IPS-20b (cell line): ENCODE measurements around the gene TSPO.
A peak's percentile ranks its signal among the peaks of the same experiment; 100 is the strongest.

Experiments used
- H3K27ac ChIP-seq: one replicate; pipeline ENCODE4 v1.5.1; 2013; ENCODE audit warnings: low read length
- H3K27me3 ChIP-seq: 2 replicates; pipeline ENCODE4 v1.6.1; 2013; ENCODE audit warnings: mild to moderate bottlenecking, low read length, inconsistent platforms; ENCODE audit not compliant: insufficient read depth
- H3K36me3 ChIP-seq: 2 replicates; pipeline ENCODE4 v1.6.1; 2013; ENCODE audit warnings: low read depth, mild to moderate bottlenecking, inconsistent platforms, low read length, moderate library complexity; ENCODE audit not compliant: insufficient read depth
- H3K4me1 ChIP-seq: 2 replicates; pipeline ENCODE4 v1.6.1; 2013; ENCODE audit warnings: mild to moderate bottlenecking, control low read depth, inconsistent platforms, low read length, moderate library complexity; ENCODE audit not compliant: insufficient read depth
- H3K4me3 ChIP-seq: 2 replicates; pipeline ENCODE4 v1.5.1; 2013; ENCODE audit warnings: mild to moderate bottlenecking, low read length, inconsistent platforms
- H3K9ac ChIP-seq: 2 replicates; pipeline ENCODE4 v1.6.1; 2013; ENCODE audit warnings: low read depth, mild to moderate bottlenecking, inconsistent platforms, low read length, moderate library complexity
- H3K9me3 ChIP-seq: 2 replicates; pipeline ENCODE4 v1.6.1; 2013; ENCODE audit warnings: mild to moderate bottlenecking, low read depth, low read length, inconsistent platforms; ENCODE audit not compliant: insufficient read depth

The TSPO gene

DNA sequence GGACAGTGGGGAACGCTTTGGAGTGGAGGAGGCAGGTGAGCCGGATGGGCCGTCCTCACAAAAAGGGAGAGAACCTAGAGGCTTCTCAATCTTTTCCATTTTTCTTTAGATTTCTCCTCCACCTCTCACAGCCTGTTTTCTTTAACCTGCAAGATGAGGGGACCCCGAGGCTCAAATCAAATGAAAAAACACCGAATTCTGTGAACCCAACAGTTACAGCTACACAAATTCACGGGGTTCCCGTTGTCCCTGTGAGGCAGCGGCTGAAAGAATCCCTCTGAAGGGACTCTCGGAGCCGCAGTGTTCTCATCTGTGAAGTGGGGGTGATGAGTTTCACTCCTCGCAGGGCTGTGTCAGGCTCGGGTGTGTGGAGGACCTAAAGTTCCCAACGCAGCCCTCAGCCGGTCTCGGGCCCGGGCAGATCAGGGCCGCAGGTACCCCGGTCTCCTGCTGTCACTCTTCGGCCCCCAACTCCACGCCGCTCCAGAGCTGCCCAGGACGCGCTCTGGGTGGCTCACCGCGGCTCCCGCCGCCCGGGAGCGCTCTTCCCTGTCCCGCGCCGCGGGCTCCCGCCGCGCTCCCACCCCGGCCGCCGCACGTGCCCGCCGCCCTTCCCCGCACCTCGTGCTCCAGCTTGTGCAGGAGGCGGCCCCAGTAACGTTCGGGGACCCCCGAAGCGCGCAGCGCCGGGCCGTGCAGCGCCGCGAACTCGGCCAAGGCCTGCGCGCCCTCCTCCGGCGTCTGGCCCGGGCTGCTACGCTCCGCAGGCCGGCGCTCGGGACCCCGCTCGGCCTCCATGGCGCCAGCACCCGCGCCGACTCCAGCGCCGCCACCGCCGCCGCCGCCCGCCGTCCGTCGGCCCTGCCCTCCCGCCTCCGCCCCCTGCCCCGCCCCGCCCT lies 35.2 kb downstream of the TSPO start, which contains the start of gene TTLL12:
TSS of gene TTLL12 (minus strand) at position 863 of the 899 bp plus-strand sequence. CDS start at position 798, 65 bp downstream.
- H3K9ac ChIP-seq = peak within 1 kb of the TSS; percentile 94
- peak within 1 kb of the TSS; percentile 97 for H3K4me3 ChIP-seq
- peaks cover 6% of the 10 kb centered on the region for H3K4me1 ChIP-seq
- H3K27me3 ChIP-seq = no peaks in the 10 kb centered on the region
- H3K27ac ChIP-seq = no peak within 1 kb of the TSS
- H3K36me3 ChIP-seq = peaks cover 24% of the 10 kb centered on the region; the same call in 1 of the 2 replicates
- no peaks in the 10 kb centered on the region for H3K9me3 ChIP-seq

DNA sequence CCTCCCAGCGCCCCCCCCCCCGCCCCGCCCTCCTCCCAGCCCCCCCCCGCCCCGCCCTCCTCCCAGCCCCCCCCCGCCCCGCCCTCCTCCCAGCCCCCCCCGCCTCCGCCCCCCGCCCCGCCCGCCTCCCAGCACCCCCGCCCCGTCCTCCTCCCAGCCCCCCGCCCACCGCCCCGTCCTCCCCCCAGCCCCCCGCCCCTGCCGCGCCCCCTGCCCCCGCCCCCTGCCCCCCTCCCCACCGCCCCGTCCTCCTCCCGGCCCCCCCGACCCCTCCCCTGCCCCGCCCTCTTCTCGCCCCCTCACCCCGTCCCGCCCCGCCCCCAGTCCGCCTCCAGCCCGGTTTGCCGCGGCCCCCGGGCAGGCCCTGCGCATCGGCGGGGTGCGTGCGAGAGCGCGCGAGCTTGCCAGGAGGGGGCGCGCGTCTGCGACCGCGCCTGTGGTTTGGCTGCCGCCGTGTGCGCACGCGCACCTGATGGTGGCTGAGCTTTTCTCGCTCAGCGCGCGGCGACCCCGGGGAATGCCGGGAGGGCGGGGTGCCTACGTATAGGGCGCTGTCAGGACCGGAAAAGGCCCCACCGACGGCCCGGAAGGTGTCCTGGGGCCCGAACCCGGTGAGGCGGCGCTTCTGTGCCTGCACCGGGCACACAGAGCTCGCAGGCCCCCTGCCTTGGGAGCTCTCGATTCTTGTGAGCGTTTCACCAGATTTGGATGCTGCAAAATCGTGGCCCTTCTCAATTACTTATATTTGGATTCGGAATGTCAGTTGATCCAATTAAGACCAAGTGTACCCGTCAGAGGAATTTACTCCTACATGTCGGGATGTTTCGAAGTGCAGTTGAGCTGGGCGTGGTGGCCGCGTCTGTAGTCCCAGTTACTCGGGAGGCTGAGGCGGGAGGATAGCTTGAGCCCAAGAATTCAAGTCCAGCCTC lies 36.1 kb downstream of the TSPO start:
- Histone ChIP-seq H3K4me1 (peaks cover 6% of the 10 kb centered on the region), H3K27me3 (no peaks in the 10 kb centered on the region), H3K27ac (no peak overlapping the region), H3K36me3 (peaks cover 15% of the 10 kb centered on the region; the same call in 1 of the 2 replicates), H3K9me3 (no peaks in the 10 kb centered on the region), H3K9ac (peak overlapping the region; percentile 79; the same call in 1 of the 2 replicates), H3K4me3 (peak overlapping the region; percentile 77)

DNA sequence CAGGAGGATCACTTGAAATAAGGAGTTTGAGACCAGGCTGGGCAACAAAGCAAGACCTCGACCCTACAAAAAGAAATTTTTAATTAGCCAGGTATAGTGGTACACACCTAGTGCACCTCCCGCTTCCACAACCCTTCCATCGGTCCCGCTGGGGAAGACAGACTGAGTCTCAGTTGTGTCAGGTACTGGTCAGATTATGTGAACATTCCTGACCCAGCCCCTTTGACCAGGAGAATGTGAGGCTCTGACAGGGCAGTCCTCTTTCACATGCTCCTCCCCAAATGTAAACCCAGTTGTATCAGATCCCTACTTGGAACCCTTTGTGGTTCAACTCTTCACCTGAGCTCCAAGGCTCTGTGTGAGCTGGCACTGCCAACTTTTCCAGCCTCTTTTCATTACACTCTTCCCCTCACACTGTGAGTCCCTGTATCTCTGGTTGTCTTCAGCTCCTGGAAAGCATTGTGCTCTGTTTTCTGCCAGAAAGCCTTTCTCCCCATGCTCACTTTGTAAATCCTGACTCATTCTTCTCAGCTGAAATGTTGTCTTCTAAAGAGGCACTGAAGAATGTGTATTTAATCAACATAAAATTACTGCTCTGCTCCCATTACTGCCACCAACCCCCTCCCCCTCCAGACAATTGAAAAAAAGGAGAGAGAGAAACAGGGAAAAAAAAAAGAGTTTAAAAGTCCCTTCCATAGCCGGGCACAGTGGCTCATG lies 37.6 kb downstream of the TSPO start:
- Histone ChIP-seq H3K4me1 (peaks cover 6% of the 10 kb centered on the region), H3K27me3 (no peaks in the 10 kb centered on the region), H3K9me3 (no peaks in the 10 kb centered on the region), H3K9ac (no peak overlapping the region), H3K4me3 (no peak overlapping the region), H3K27ac (no peak overlapping the region), H3K36me3 (0 out of 2 replicates have a peak, but pooled peaks cover under 1% of the 10 kb centered on the region)

DNA sequence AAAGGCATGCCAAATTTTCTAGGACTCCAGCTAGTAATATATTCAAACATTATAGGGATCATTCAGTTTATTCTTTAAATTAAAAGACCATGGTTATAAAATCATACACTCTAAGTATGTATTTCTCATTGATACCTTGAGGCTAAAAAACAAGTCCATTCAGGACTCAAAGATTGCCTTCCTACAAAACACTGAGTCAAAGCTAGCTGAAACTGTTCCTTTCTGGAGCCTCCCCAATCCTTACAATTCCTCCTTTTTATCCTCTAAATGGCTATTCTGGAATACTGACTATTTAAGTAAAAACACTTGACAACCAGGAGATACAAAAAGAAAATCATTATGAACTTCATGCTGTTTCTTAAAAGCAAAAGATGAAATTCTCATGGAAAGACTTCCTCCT lies 40.5 kb downstream of the TSPO start:
- Histone ChIP-seq H3K4me3 (no peak overlapping the region), H3K9me3 (no peaks in the 10 kb centered on the region), H3K36me3 (no peaks in the 10 kb centered on the region), H3K27ac (no peak overlapping the region), H3K27me3 (no peaks in the 10 kb centered on the region), H3K9ac (no peak overlapping the region), H3K4me1 (no peaks in the 10 kb centered on the region; the same call in 1 of the 2 replicates)

DNA sequence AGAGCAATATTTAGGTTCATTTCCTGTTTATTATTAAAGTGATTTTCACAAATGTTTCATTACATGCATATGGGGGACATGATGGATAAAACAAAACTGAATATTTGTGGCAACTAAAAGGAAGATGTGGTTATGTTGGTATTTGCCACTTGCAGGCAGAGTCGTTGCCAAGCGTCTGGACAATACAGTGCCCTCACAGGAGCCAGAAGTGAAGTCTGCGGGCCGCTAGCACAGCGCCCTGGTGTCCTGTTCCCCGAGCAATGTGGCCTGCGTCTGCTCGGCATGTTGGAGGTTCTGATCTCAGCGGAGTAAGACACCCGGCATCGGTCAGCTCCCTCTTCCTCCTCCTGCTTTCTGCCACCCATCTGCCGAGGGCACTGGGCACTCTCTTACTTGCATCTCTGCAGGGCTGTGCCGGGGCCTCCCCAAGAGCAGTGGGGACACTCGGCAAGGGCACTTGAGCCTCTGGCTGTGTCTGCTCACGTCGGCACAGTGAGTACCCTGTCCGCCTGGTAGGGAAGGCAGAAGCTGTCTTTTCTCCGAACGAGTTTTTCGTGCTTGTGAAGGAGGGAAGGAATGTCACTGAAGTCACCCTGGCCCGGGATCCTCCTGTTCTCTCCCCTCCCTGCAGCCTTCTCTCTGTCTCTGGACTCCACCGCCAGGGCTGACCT lies 46.0 kb downstream of the TSPO start:
- Histone ChIP-seq H3K9me3 (no peaks in the 10 kb centered on the region), H3K27ac (no peak overlapping the region), H3K9ac (no peak overlapping the region), H3K4me3 (no peak overlapping the region), H3K27me3 (no peaks in the 10 kb centered on the region), H3K4me1 (no peaks in the 10 kb centered on the region), H3K36me3 (no peaks in the 10 kb centered on the region)

DNA sequence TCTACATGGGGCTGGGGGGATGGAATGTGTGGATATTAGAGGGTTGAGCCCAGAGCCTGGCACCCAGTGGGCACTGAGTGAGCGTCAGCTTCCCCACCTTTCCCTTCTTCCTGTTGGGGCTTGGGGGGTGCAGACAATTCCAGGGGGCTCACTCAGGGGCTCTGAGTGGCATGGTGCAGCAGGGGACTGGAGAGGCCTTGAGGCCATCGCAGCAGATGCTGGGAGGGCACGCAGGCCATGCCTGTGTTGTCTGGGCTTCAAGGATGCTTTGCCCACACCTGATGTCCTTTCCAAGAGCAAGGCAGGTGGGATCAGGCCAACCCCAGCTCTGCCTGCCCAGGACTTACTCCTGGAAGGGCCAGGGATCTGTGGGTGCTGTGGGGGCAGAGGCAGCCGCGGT lies 46.8 kb downstream of the TSPO start:
- peaks cover 4% of the 10 kb centered on the region; the same call in 1 of the 2 replicates for H3K4me1 ChIP-seq
- no peak overlapping the region for H3K9ac ChIP-seq
- H3K36me3 ChIP-seq = no peaks in the 10 kb centered on the region
- no peak overlapping the region for H3K4me3 ChIP-seq
- H3K9me3 ChIP-seq = no peaks in the 10 kb centered on the region
- H3K27ac ChIP-seq = no peak overlapping the region
- H3K27me3 ChIP-seq = no peaks in the 10 kb centered on the region

DNA sequence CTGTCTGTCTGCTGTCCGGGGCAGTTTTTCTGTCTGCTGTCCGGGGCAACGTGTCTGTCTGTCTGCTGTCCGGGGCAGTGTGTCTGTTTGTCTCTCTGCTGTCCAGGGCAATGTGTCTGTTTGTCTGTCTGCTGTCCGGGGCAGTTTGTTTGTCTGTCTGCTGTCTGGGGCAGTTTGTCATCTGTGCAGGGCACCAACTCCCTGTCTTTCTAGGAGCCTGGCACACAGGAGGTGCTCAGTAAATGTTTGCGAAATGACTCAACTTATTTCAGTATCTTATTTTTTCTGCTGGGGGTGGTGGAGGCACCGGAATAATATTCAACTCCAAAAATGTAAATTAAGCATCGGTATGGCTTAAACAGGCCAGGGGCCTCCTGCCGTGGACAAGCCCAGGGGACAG lies 47.6 kb downstream of the TSPO start:
- Histone ChIP-seq H3K36me3 (no peaks in the 10 kb centered on the region), H3K4me1 (peaks cover 4% of the 10 kb centered on the region; the same call in 1 of the 2 replicates), H3K9ac (no peak overlapping the region), H3K27me3 (no peaks in the 10 kb centered on the region), H3K4me3 (no peak overlapping the region), H3K27ac (no peak overlapping the region), H3K9me3 (no peaks in the 10 kb centered on the region)

DNA sequence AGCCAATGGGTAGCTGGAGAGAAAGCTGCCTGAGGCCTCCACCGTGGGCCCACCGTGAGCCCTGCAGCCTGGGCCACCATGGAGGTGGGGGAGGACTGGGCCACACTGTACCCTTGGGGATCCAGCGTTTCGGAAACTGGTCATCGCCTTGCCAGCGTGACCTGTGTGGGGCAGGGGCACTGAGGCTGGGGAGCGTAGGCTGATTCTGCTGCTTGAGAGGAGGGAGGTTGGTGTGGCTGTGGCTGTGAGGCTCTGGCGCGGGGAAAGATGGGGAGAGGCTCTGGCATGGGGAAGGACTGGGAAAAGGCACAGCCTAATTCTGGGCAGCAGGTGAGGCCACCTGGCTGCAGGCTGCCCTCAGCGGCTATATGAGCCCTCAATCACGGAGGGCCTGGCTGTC lies 48.2 kb downstream of the TSPO start:
- no peaks in the 10 kb centered on the region for H3K9me3 ChIP-seq
- H3K27ac ChIP-seq = no peak overlapping the region
- no peaks in the 10 kb centered on the region for H3K36me3 ChIP-seq
- H3K4me3 ChIP-seq = no peak overlapping the region
- H3K9ac ChIP-seq = no peak overlapping the region
- H3K4me1 ChIP-seq = peaks cover 4% of the 10 kb centered on the region; the same call in 1 of the 2 replicates
- no peaks in the 10 kb centered on the region for H3K27me3 ChIP-seq

DNA sequence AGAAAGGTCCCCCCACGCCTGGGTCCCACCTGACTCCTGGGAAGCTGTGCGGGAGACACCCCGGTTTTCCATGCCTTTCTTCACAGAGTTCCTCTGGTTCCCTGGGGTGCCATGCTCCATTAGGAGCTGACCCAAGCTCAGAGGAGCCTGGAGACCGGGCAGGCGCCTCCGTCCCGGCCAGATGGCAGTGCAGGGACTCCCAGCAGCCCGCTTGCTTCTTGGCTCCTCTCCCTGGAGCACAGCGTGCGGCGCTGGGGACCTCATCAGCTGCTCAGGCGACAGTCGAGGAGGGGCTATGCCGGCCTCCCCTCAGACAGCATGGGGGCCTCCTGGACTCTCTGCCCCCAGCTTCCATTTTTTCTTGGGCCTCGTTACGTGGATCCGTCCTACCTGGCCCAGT lies 48.7 kb downstream of the TSPO start:
- no peaks in the 10 kb centered on the region for H3K27me3 ChIP-seq

DNA sequence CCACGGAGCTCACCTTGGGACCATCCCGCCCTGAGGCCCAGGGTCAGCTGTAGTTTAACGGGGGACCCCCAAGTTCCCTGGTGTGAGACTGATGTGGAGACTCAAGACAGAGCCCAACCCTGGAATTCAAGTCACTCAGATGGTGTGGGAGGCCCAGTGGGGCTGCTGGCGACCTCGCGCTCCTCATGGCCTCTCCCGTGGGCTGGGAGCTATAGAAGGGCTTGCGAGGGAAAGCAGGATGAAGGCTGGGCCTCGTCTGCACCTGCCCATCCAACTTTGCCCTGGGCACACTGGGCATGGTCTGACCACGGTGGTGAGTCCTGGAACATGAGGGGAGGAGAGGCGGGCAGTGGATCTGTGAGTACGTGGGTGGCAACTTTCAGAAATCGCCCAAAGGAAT lies 49.2 kb downstream of the TSPO start:
- no peaks in the 10 kb centered on the region for H3K36me3 ChIP-seq
- H3K9me3 ChIP-seq = no peaks in the 10 kb centered on the region
- H3K27ac ChIP-seq = no peak overlapping the region
- no peak overlapping the region for H3K9ac ChIP-seq
- no peaks in the 10 kb centered on the region for H3K27me3 ChIP-seq
- no peak overlapping the region for H3K4me3 ChIP-seq
- H3K4me1 ChIP-seq = peaks cover 4% of the 10 kb centered on the region; the same call in 1 of the 2 replicates

More for the DNA sequence above, 48.7 kb downstream of the TSPO start:
- Histone ChIP-seq H3K4me3 (no peak overlapping the region), H3K9me3 (no peaks in the 10 kb centered on the region), H3K36me3 (no peaks in the 10 kb centered on the region), H3K4me1 (peaks cover 4% of the 10 kb centered on the region; the same call in 1 of the 2 replicates), H3K27ac (no peak overlapping the region), H3K9ac (no peak overlapping the region)
